Thoracic aorta (tissue), 2 donors: ENCODE measurements around the gene MZB1. TPM values are rescaled to one million over a fixed set of nuclear protein-coding genes. Genes with fewer than 3 reads are reported as not detected.
"Not testable (repeated sequence)": the region's sequence is repeated elsewhere in the genome, so short reads cannot be mapped to it uniquely, and the experiment has no call there.

Experiments
- ATAC-seq: fragments of 150-250 bp; one replicate; pipeline ENCODE4 v1.8.0; 2017; ENCODE audit warnings: low read depth; ENCODE audit not compliant: insufficient number of reproducible peaks, low FRiP score
- DNase-seq: peaks from one replicate; pipeline ENCODE4 v3.0.0-alpha.2; 2020; ENCODE audit warnings: low spot score
- H3K27ac ChIP-seq, 2 donors: fragments of 200-600 bp; sonication (generic); 1 replicate in 1 of 2; 2 replicates in 1 of 2; pipeline ENCODE4 v1.5.1; 2016; ENCODE audit warnings: mild to moderate bottlenecking in 2 of 2, moderate library complexity in 2 of 2
- H3K27me3 ChIP-seq: fragments of 200-600 bp; sonication (generic); replicated peaks from 2 replicates; pipeline ENCODE4 v1.6.0; 2016; ENCODE audit warnings: mild to moderate bottlenecking; ENCODE audit not compliant: insufficient read depth
- H3K36me3 ChIP-seq: fragments of 200-600 bp; sonication (generic); one replicate; pipeline ENCODE4 v1.5.1; 2016
- H3K4me1 ChIP-seq, 2 donors: fragments of 200-600 bp; sonication (generic); 1 replicate in 1 of 2; 2 replicates in 1 of 2; pipeline versions ENCODE4 v1.5.1 to v1.6.0; 2016; ENCODE audit warnings: low read depth in 2 of 2, mild to moderate bottlenecking in 1 of 2; ENCODE audit not compliant: control insufficient read depth in 1 of 2
- H3K4me3 ChIP-seq: fragments of 200-600 bp; sonication (generic); 2 replicates; pipeline ENCODE4 v1.5.1; 2016; ENCODE audit warnings: mild to moderate bottlenecking
- H3K9me3 ChIP-seq: fragments of 200-600 bp; sonication (generic); 2 replicates; pipeline ENCODE4 v1.5.1; 2016
- CTCF ChIP-seq: fragments of 200-600 bp; sonication (generic); IDR thresholded peaks from one replicate; pipeline ENCODE4 v1.5.1; 2019; ENCODE audit warnings: antibody characterized with exemption
- total RNA-seq, 2 donors: library from RNA; depleted of rRNA; stranded (reverse); fragments of >200 nt; gene quantifications; one replicate each; pipeline versions ENCODE4 v1.1.0 to v1.2.3, GENCODE V29; 2016

Gene MZB1
- total RNA-seq, 2 donors from 2014 or later: not detected

GRCh38 chr5:139387611-139388197 is 2.0 kb downstream of the MZB1 start:
- Histone ChIP-seq H3K27ac (no peak overlapping the region), H3K9me3 (no peaks in the 10 kb centered on the region), H3K4me1 (peaks cover 3 to 20% of the 10 kb centered on the region in 2 donors), H3K27me3 (no peaks in the 10 kb centered on the region), H3K36me3 (no peaks in the 10 kb centered on the region), H3K4me3 (no peak overlapping the region)
- DNase-seq: no peak
- ATAC-seq: no peak
- TF ChIP-seq CTCF: no peak

- ATAC-seq, H3K4me3 ChIP-seq, H3K36me3 ChIP-seq, H3K27me3 ChIP-seq, DNase-seq, H3K27ac ChIP-seq, H3K9me3 ChIP-seq: not testable (repeated sequence)
- peaks cover 3 to 13% of the 10 kb centered on the region in 2 donors for H3K4me1 ChIP-seq
These were observed 2.8 kb downstream of the MZB1 start for GRCh38 chr5:139386956-139387355.

- no peak for DNase-seq
- ATAC-seq: no peak
- no peak for TF ChIP-seq CTCF
- Histone ChIP-seq H3K27ac (no peak overlapping the region), H3K9me3 (no peaks in the 10 kb centered on the region), H3K4me3 (no peak overlapping the region), H3K4me1 (peaks cover 3 to 13% of the 10 kb centered on the region in 2 donors), H3K27me3 (no peaks in the 10 kb centered on the region), H3K36me3 (no peaks in the 10 kb centered on the region)
These were observed 3.7 kb downstream of the MZB1 start for GRCh38 chr5:139386050-139386438.

GRCh38 chr5:139385061-139386049 is 4.4 kb downstream of the MZB1 start:
- Histone ChIP-seq H3K36me3 (no peaks in the 10 kb centered on the region), H3K9me3 (no peaks in the 10 kb centered on the region), H3K27me3 (no peaks in the 10 kb centered on the region), H3K27ac (no peak overlapping the region), H3K4me1 (peaks cover 3 to 13% of the 10 kb centered on the region in 2 donors), H3K4me3 (peak overlapping the region; percentile 66)
- ATAC-seq (no peak), DNase-seq (no peak)
- TF ChIP-seq CTCF: no peak

GRCh38 chr5:139384591-139385051 is 5.1 kb downstream of the MZB1 start:
- Histone ChIP-seq H3K4me3 (peak overlapping the region; percentile 66), H3K9me3 (no peaks in the 10 kb centered on the region), H3K27ac (no peak overlapping the region), H3K27me3 (no peaks in the 10 kb centered on the region), H3K4me1 (peaks cover 3 to 13% of the 10 kb centered on the region in 2 donors), H3K36me3 (no peaks in the 10 kb centered on the region)
- ATAC-seq (no peak), DNase-seq (no peak)
- TF ChIP-seq CTCF: no peak
